RWPE2 (cell line): ENCODE measurements around the gene RNASE3.
"Not testable (repeated sequence)": the region's sequence is repeated elsewhere in the genome, so short reads cannot be mapped to it uniquely, and the experiment has no call there.

ENCODE experiments used
- ATAC-seq: fragments of 200-7000 bp; cut with Tn5 transposase; 3 replicates; pipeline ENCODE4 v1.9.1; 2021; ENCODE audit warnings: low read depth
- DNase-seq: peaks from one replicate; pipeline ENCODE4 v3.0.0-alpha.2; 2020; ENCODE audit warnings: low spot score
- H3K27ac ChIP-seq: fragments of 450-650 bp; 2 replicates; pipeline ENCODE4 v1.5.1; 2017; ENCODE audit warnings: mild to moderate bottlenecking; ENCODE audit not compliant: poor library complexity, severe bottlenecking
- H3K27me3 ChIP-seq: fragments of 250-450 bp; sonication (Bioruptor Pico); 2 replicates; pipeline ENCODE4 v1.5.1; 2021; ENCODE audit warnings: mild to moderate bottlenecking, moderate library complexity; ENCODE audit not compliant: insufficient read depth, poor library complexity, severe bottlenecking
- H3K36me3 ChIP-seq: fragments of 250-450 bp; sonication (Bioruptor Pico); 2 replicates; pipeline ENCODE4 v1.5.1; 2020; ENCODE audit warnings: low read depth, mild to moderate bottlenecking, moderate library complexity
- H3K4me1 ChIP-seq: fragments of 250-450 bp; sonication (Bioruptor Pico); 2 replicates; pipeline ENCODE4 v1.5.1; 2021; ENCODE audit warnings: mild to moderate bottlenecking, moderate library complexity; ENCODE audit not compliant: insufficient read depth, poor library complexity, severe bottlenecking
- H3K4me3 ChIP-seq: fragments of 250-450 bp; sonication (Bioruptor Pico); 2 replicates; pipeline ENCODE4 v1.5.1; 2021; ENCODE audit warnings: mild to moderate bottlenecking, moderate library complexity; ENCODE audit not compliant: severe bottlenecking
- H3K9me3 ChIP-seq: fragments of 250-450 bp; sonication (Bioruptor Pico); 2 replicates; pipeline ENCODE4 v1.5.1; 2021; ENCODE audit warnings: mild to moderate bottlenecking, moderate library complexity; ENCODE audit not compliant: severe bottlenecking
- CTCF ChIP-seq: fragments of 450-650 bp; IDR thresholded peaks from one replicate; pipeline ENCODE4 v1.5.1; 2017; ENCODE audit warnings: mild to moderate bottlenecking, moderate library complexity; ENCODE audit not compliant: poor library complexity, severe bottlenecking

RNASE3 gene

GRCh38 chr14:20904393-20905029 lies 13.3 kb downstream of the RNASE3 start:
- no peak overlapping the region for H3K4me3 ChIP-seq
- peaks cover 12% of the 10 kb centered on the region for H3K27me3 ChIP-seq
- DNase-seq (no peak), ATAC-seq (no peak)
- TF ChIP-seq CTCF, result no peak
- no peaks in the 10 kb centered on the region for H3K36me3 ChIP-seq
- H3K27ac ChIP-seq, result no peak overlapping the region
- H3K4me1 ChIP-seq, result no peaks in the 10 kb centered on the region
- no peaks in the 10 kb centered on the region for H3K9me3 ChIP-seq

GRCh38 chr14:20905676-20906075 lies 14.5 kb downstream of the RNASE3 start:
- DNase-seq (no peak), ATAC-seq (no peak)
- no peak overlapping the region for H3K4me3 ChIP-seq
- no peaks in the 10 kb centered on the region for H3K36me3 ChIP-seq
- no peaks in the 10 kb centered on the region for H3K9me3 ChIP-seq
- H3K4me1 ChIP-seq, result no peaks in the 10 kb centered on the region
- no peak for TF ChIP-seq CTCF
- H3K27ac ChIP-seq, result no peak overlapping the region
- peaks cover 12% of the 10 kb centered on the region for H3K27me3 ChIP-seq

- Histone ChIP-seq H3K36me3 (no peaks in the 10 kb centered on the region), H3K27ac (no peak overlapping the region), H3K4me1 (no peaks in the 10 kb centered on the region), H3K4me3 (no peak overlapping the region), H3K27me3 (peaks cover 6% of the 10 kb centered on the region), H3K9me3 (no peaks in the 10 kb centered on the region)
- peak; percentile 48; the same call in 1 of the 3 replicates for ATAC-seq
- DNase-seq, result no peak
- no peak for TF ChIP-seq CTCF
These were observed 16.0 kb downstream of the RNASE3 start for GRCh38 chr14:20907214-20907613.

- not testable (repeated sequence) for DNase-seq, H3K27ac ChIP-seq
These were observed 19.6 kb downstream of the RNASE3 start for GRCh38 chr14:20910822-20911221.

GRCh38 chr14:20919038-20919756 lies 28.0 kb downstream of the RNASE3 start:
- not testable (repeated sequence) for H3K27ac ChIP-seq, H3K4me1 ChIP-seq, ATAC-seq, H3K9me3 ChIP-seq, H3K27me3 ChIP-seq, H3K4me3 ChIP-seq, DNase-seq, H3K36me3 ChIP-seq

More at GRCh38 chr14:20910822-20911221, 19.6 kb downstream of the RNASE3 start:
- H3K9me3 ChIP-seq, ATAC-seq, H3K27me3 ChIP-seq, H3K4me3 ChIP-seq, H3K4me1 ChIP-seq, H3K36me3 ChIP-seq: not testable (repeated sequence)

- H3K9me3 ChIP-seq, H3K4me1 ChIP-seq, H3K27me3 ChIP-seq, DNase-seq, ATAC-seq, H3K36me3 ChIP-seq, H3K27ac ChIP-seq, H3K4me3 ChIP-seq: not testable (repeated sequence)
These were observed 32.6 kb downstream of the RNASE3 start for GRCh38 chr14:20923766-20924297.
